HepG2 (cell line): Measurements from ENCODE around the gene GALR2. TPM values are rescaled to one million over a fixed set of nuclear protein-coding genes. Genes with fewer than 3 reads are reported as not detected.

Experiments used
- ATAC-seq: fragments of 200-7000 bp; cut with Tn5 transposase; 3 replicates; pipeline ENCODE4 v1.9.1; 2020; ENCODE audit warnings: mild to moderate bottlenecking, moderate library complexity
- BruUV-seq: library from RNA; stranded (reverse); fragments of 400-500 nt; replicated peaks from 2 replicates; lab custom pipeline; 2021; lab: Mats Ljungman, UMichigan
- CTCF ChIA-PET: fragments of 300-600 bp; formaldehyde crosslinking; extraction: SDS; loops from one replicate; lab custom pipeline; 2021; ENCODE audit warnings: low total read pairs, inconsistent platforms, low intra/inter-chr PET ratio; lab: Yijun Ruan, JAX
- POLR2A ChIA-PET: fragments of 350-600 bp; sonication (Branson Sonifier 250); formaldehyde crosslinking; loops from one replicate; lab custom pipeline; 2020; ENCODE audit warnings: antibody characterized with exemption, inconsistent platforms; lab: Yijun Ruan, JAX
- DNase-seq: peaks from one replicate; pipeline ENCODE4 v3.0.0-alpha.2; 2015; ENCODE audit warnings: low spot score
- FAIRE-seq: peaks from 3 replicates; lab custom pipeline; 2011; peaks lifted over from hg19 to GRCh38; lab: Jason Lieb, UNC
- H2AFZ ChIP-seq: one replicate; pipeline ENCODE4 v1.6.1; 2011; ENCODE audit warnings: low read length, inconsistent platforms
- H3K27ac ChIP-seq: fragments of 300-600 bp; 3 replicates; pipeline ENCODE4 v1.8.0; 2011; ENCODE audit warnings: mixed run types, mild to moderate bottlenecking, mixed read lengths, low read length, inconsistent platforms; ENCODE audit not compliant: insufficient read depth; ENCODE audit errors: extremely low read length
- H3K27me3 ChIP-seq, 2 experiments: fragments of 200-600 bp in 1 of 2; 2 replicates in 1 of 2; 3 replicates in 1 of 2; pipeline versions ENCODE4 v1.6.0 to v1.8.0; 2011; ENCODE audit warnings: low read length in 2 of 2, mild to moderate bottlenecking in 2 of 2, moderate library complexity in 2 of 2, inconsistent platforms in 1 of 2; ENCODE audit not compliant: insufficient read depth in 2 of 2, control insufficient read depth in 1 of 2
- H3K36me3 ChIP-seq, 2 experiments: fragments of 200-600 bp in 1 of 2; replicated peaks in 1 of 2; 2 replicates in 1 of 2; 3 replicates in 1 of 2; pipeline versions ENCODE4 v1.5.1 to v1.8.0; 2011; ENCODE audit warnings: low read length in 2 of 2, inconsistent platforms in 1 of 2; ENCODE audit not compliant: insufficient read depth in 2 of 2, control insufficient read depth in 1 of 2
- H3K4me1 ChIP-seq: 2 replicates; pipeline ENCODE4 v1.5.1; 2012; ENCODE audit warnings: low read length, inconsistent platforms; ENCODE audit not compliant: insufficient read depth
- H3K4me2 ChIP-seq: 2 replicates; pipeline ENCODE4 v1.6.0; 2011; ENCODE audit warnings: low read depth, low read length, inconsistent platforms
- H3K4me3 ChIP-seq, 3 experiments: fragments of 200-600 bp in 1 of 3; sonication (generic), shearing (Covaris generic) in 1 of 3; replicated peaks in 1 of 3; 2 replicates each; pipeline ENCODE4 v1.5.1; 2011 to 2016; ENCODE audit warnings: low read length in 3 of 3, inconsistent platforms in 2 of 3, low read depth in 2 of 3, mild to moderate bottlenecking in 2 of 3, control low read depth in 1 of 3, mixed read lengths in 1 of 3; ENCODE audit not compliant: insufficient read depth in 1 of 3
- H3K79me2 ChIP-seq: one replicate; pipeline ENCODE4 v1.6.1; 2011; ENCODE audit warnings: low read length, inconsistent platforms; ENCODE audit not compliant: insufficient read depth
- H3K9ac ChIP-seq: 2 replicates; pipeline ENCODE4 v1.6.0; 2011; ENCODE audit warnings: mild to moderate bottlenecking, low read depth, low read length, inconsistent platforms; ENCODE audit not compliant: insufficient read depth
- H3K9me3 ChIP-seq: 2 replicates; pipeline ENCODE4 v1.5.1; 2012; ENCODE audit warnings: mild to moderate bottlenecking, low read length
- H4K20me1 ChIP-seq: 2 replicates; pipeline ENCODE4 v1.6.0; 2011; ENCODE audit warnings: inconsistent platforms, mild to moderate bottlenecking, low read length, moderate library complexity; ENCODE audit not compliant: insufficient read depth
- CHD4 ChIP-seq: fragments of 200-600 bp; sonication (generic); IDR thresholded peaks from 2 replicates; pipeline ENCODE4 v1.7.0; 2017; ENCODE audit warnings: mild to moderate bottlenecking, low read length, borderline replicate concordance
- KLF6 ChIP-seq: IDR thresholded peaks from 2 replicates; pipeline ENCODE4 v1.8.0; 2016; ENCODE audit warnings: missing biosample characterization, missing genetic modification reagents
- MAFK ChIP-seq, 2 experiments: IDR thresholded peaks in 1 of 2; conservative IDR thresholded peaks in 1 of 2; 2 replicates each; pipeline ENCODE4 v1.6.1; 2011; ENCODE audit warnings: improper control_type of control experiment in 2 of 2, low read length in 2 of 2
- WGBS: methylation state at CpG from one replicate; pipeline ENCODE4 v1.1.6; 2017; ENCODE audit warnings: low lambda C conversion rate; 5-methylcytosine and 5-hydroxymethylcytosine counted together
- in situ Hi-C: cut with HindIII; loops from 2 replicates; pipeline ENCODE4 v1.10.0; 2017; ENCODE audit warnings: low pct_unique_long_range_greater_than_20kb; ENCODE audit not compliant: extremely low pct_ligation_motif_present
- intact Hi-C: fragments of 100-400 bp; cut with micrococcal nuclease; formaldehyde crosslinking; loops from one replicate; pipeline ENCODE4 v1.10.0; 2022; ENCODE audit not compliant: unreplicated experiment
- polyA plus RNA-seq, 8 experiments: library from polyadenylated mRNA; depleted of rRNA in 3 of 8; stranded (reverse) in 7 of 8; unstranded in 1 of 8; fragments of >200 nt; fragmentation: Illumina TruSeq in 4 of 8; extraction: Trizol in 4 of 8; gene quantifications; 2 replicates each; pipeline versions ENCODE4 v1.2.1 to v1.2.3, GENCODE V29; 2011 to 2016; ENCODE audit warnings: low read depth in 4 of 8, missing spikeins in 1 of 8, mixed read lengths in 1 of 8; ENCODE audit not compliant: insufficient read depth in 1 of 8
- total RNA-seq, 5 experiments: library from RNA; depleted of rRNA; stranded (reverse); fragments of >200 nt; fragmentation: Illumina TruSeq; extraction: Trizol; gene quantifications; 2 replicates each; pipeline ENCODE4 v1.2.3, GENCODE V29; 2016; ENCODE audit warnings: low read depth in 1 of 5
- TF ChIP-seq, protein P1 (sequence below): sonication (generic); formaldehyde crosslinking; IDR thresholded peaks from 2 replicates; pipeline ENCODE4 v1.5.1; 2020; ENCODE audit warnings: mild to moderate bottlenecking, missing genetic modification reagents, moderate library complexity

GALR2 gene
- total and polyA plus RNA-seq, 2 of the 13 experiments (the other 11 are each of a cell fraction or from before 2014, with no cell fraction given) = 0.48 to 0.58 TPM

DNA sequence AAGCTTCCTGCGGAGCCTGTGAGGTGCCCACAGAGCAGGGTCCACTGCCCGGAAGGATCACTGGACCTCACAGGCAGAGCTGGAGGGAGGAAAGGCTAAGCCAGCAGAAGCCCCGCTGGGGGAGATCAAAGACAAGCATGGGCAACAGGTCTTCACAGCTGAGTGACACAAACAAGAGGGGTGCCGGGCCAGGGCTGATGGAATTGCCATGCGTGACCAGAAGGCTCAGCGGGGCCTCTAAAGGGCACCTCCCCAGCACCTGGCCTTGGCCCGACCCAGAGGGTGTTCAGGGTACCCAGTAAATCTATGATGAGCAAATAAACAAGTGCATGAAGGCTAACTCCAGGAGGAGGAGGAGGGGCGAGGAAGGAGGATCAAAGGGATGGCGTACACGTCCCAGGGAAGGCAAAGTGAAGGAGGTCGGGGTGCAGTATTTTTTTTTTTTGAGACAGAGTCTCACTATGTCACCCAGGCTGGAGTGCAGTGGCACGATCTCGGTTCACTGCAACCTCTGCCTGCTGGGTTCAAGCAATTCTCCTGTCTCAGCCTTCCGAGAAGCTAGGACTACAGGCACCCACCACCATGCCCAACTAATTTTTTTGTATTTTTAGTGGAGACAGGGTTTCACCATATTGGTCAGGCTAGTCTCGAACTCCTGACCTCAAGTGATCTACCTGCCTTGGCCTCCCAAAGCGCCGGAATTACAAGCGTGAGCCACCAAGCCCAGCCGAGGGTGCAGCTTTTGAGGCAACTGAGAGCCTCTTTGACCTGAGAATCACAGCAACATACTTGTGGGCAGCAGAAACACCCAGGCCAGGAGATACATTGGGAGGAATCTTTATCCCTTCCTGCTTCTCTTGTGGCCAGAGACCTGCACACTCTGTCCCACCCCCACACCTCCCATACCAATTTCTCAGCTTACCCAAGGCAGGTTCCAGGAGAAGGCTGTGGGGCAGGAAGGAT lies 45.1 kb downstream of the GALR2 start (continued):
- TF ChIP-seq, protein P1, sequence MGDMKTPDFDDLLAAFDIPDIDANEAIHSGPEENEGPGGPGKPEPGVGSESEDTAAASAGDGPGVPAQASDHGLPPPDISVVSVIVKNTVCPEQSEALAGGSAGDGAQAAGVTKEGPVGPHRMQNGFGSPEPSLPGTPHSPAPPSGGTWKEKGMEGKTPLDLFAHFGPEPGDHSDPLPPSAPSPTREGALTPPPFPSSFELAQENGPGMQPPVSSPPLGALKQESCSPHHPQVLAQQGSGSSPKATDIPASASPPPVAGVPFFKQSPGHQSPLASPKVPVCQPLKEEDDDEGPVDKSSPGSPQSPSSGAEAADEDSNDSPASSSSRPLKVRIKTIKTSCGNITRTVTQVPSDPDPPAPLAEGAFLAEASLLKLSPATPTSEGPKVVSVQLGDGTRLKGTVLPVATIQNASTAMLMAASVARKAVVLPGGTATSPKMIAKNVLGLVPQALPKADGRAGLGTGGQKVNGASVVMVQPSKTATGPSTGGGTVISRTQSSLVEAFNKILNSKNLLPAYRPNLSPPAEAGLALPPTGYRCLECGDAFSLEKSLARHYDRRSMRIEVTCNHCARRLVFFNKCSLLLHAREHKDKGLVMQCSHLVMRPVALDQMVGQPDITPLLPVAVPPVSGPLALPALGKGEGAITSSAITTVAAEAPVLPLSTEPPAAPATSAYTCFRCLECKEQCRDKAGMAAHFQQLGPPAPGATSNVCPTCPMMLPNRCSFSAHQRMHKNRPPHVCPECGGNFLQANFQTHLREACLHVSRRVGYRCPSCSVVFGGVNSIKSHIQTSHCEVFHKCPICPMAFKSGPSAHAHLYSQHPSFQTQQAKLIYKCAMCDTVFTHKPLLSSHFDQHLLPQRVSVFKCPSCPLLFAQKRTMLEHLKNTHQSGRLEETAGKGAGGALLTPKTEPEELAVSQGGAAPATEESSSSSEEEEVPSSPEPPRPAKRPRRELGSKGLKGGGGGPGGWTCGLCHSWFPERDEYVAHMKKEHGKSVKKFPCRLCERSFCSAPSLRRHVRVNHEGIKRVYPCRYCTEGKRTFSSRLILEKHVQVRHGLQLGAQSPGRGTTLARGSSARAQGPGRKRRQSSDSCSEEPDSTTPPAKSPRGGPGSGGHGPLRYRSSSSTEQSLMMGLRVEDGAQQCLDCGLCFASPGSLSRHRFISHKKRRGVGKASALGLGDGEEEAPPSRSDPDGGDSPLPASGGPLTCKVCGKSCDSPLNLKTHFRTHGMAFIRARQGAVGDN (CRISPR knock-in tag) = peak; percentile 88
- TF ChIP-seq, all 625 proteins: peak for 152

DNA sequence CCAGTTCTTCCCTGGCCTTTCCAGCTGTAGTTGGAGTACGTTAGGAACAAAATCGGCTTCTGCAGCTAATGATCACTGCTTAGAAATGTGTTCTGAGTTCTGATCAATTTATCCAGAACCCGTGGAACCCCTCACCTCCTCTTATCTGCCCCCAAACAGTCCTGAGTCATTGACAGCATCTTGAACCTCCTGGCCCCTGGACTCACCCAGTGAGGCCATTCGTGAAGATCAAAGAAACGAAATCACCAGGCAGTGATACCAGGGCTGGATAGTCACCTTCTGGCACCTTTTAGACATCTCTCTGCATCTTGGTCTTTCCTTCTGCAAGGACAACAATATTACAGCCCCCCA lies 46.1 kb downstream of the GALR2 start:
- BruUV-seq = no TSS peak
- Histone ChIP-seq H3K79me2 (no peaks in the 10 kb centered on the region), H3K9ac (no peak overlapping the region), H3K9me3 (no peaks in the 10 kb centered on the region), H3K27me3 (peaks cover 0 to 13% of the 10 kb centered on the region in 2 experiments; a peak in 3 of 5 replicates), H3K36me3 (no peaks in the 10 kb centered on the region), H2AFZ (no peak overlapping the region), H3K4me2 (peak overlapping the region; percentile 53), H4K20me1 (no peaks in the 10 kb centered on the region), H3K4me3 (no peak overlapping the region), H3K4me1 (peaks cover 28% of the 10 kb centered on the region), H3K27ac (no peak overlapping the region)
- in situ Hi-C loops = loop anchor here (5.0 kb wide), 2 partner anchors 37 to 157 kb away; no protein-coding TSS in a partner anchor
- 48% methylated on average over 5 of the region's 5 CpGs for WGBS
- ATAC-seq (no peak), DNase-seq (no peak), FAIRE-seq (peak; percentile 26)
- TF ChIP-seq CHD4 = 0 out of 2 replicates have a peak, but pooled peaks have one; percentile 3
- no peak for TF ChIP-seq KLF6 (CRISPR knock-in tag)
- TF ChIP-seq MAFK (conservative IDR thresholded peaks at IDR 0.05 in 1 of 2, IDR thresholded peaks at IDR 0.05 in 1 of 2; ENCODE audit: low read length in 2 of 2) = no peak
- intact Hi-C loops = loop anchor here (1.0 kb wide), 3 partner anchors 33 to 159 kb away; no protein-coding TSS in a partner anchor
- ChIA-PET CTCF (interaction anchor here (0.6 to 5.1 kb wide), 7 partner anchors 18 to 159 kb away, joined by 3 to 78 read pairs (median 20); no protein-coding TSS in a partner anchor), POLR2A (interaction anchor here (1.1 to 3.1 kb wide), 4 partner anchors 17 to 160 kb away, joined by 3 to 14 read pairs (median 6); no protein-coding TSS in a partner anchor)
